Astrocyte of the cerebellum (primary cell): Measurements from ENCODE around the gene LMF1.
"Not testable (repeated sequence)": the region's sequence is repeated elsewhere in the genome, so short reads cannot be mapped to it uniquely, and the experiment has no call there.

Source experiments
- DNase-seq: peaks from one replicate; pipeline ENCODE4 v3.0.0-alpha.2; 2011; ENCODE audit warnings: low read depth
- H3K4me3 ChIP-seq: 2 replicates; pipeline ENCODE4 v1.5.1; 2011; ENCODE audit warnings: mild to moderate bottlenecking, low read depth, low read length, moderate library complexity
- in situ Hi-C: cut with HindIII; loops from 2 replicates; pipeline ENCODE4 v1.10.0; 2017; ENCODE audit warnings: low sequenced_read_pairs
- TF ChIP-seq, protein P1 (sequence below): IDR thresholded peaks from 2 replicates; pipeline ENCODE4 v1.5.1; 2012; ENCODE audit warnings: low read length, low read depth, moderate library complexity, mild to moderate bottlenecking; ENCODE audit errors: missing control alignments

LMF1 gene

GRCh38 chr16:883781-884180 lies 87.0 kb downstream of the LMF1 start:
- DNase-seq = no peak
- H3K4me3 ChIP-seq = no peak overlapping the region
- TF ChIP-seq, protein P1, sequence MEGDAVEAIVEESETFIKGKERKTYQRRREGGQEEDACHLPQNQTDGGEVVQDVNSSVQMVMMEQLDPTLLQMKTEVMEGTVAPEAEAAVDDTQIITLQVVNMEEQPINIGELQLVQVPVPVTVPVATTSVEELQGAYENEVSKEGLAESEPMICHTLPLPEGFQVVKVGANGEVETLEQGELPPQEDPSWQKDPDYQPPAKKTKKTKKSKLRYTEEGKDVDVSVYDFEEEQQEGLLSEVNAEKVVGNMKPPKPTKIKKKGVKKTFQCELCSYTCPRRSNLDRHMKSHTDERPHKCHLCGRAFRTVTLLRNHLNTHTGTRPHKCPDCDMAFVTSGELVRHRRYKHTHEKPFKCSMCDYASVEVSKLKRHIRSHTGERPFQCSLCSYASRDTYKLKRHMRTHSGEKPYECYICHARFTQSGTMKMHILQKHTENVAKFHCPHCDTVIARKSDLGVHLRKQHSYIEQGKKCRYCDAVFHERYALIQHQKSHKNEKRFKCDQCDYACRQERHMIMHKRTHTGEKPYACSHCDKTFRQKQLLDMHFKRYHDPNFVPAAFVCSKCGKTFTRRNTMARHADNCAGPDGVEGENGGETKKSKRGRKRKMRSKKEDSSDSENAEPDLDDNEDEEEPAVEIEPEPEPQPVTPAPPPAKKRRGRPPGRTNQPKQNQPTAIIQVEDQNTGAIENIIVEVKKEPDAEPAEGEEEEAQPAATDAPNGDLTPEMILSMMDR = no peak
- in situ Hi-C loops = no loop called here

DNA sequence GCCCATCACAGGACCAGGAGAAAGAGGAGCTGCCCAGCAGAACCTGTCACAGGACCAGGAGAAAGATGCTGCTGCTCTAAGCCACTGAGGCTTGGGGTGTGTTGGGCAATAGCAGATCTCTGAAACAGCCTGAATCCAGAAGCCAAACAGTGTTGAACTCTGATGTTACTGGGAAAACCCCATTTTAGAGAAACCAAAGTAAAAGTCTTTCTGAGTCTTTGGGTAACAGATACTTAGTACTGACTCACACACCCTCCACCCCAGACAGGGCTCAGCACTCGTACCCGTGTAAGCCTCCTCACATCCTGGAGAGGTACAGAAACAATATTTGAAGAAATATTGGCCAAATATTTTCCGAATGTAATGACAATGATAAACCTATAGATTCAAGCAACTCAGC lies 87.4 kb downstream of the LMF1 start:
- DNase-seq = no peak
- in situ Hi-C loops = no loop called here
- TF ChIP-seq, protein P1 = no peak
- H3K4me3 ChIP-seq = no peak overlapping the region

DNA sequence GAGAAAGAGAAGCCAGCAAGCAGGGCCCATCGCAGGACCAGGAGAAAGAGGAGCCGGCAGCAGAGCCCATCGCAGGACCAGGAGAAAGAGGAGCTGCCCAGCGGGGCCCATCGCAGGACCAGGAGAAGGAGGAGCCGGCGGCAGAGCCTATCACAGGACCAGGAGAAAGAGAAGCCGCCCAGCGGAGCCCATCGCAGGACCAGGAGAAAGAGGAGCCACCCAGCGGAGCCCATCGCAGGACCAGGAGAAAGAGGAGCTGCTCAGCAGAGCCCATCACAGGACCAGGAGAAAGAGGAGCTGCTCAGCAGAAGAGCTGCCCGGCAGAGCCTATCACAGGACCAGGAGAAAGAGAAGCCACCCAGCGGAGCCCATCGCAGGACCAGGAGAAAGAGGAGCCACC lies 88.1 kb downstream of the LMF1 start:
- in situ Hi-C loops, DNase-seq, H3K4me3 ChIP-seq: not testable (repeated sequence)

DNA sequence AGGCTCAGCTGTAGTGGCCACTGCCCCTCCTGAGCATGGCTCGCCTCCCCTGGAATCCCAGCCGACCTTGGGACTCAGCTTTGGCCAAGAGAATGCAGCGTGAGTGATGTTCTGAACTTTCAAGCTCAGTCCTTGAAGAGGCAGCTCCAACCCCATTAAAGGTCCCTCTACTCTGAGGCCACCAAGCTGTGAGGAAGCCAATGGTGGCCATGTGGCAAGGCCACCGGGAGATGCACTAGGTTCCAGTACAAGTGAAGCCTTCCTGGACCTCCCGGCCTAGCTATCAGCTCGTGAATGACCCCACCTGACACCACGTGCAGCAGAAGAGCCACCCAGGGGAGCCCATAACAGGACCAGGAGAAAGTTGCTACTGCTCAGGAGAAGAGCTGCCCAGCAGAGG lies 88.5 kb downstream of the LMF1 start:
- no peak overlapping the region for H3K4me3 ChIP-seq
- DNase-seq = no peak
- TF ChIP-seq, protein P1 = no peak
- in situ Hi-C loops = no loop called here

GRCh38 chr16:881219-882097 lies 89.3 kb downstream of the LMF1 start:
- H3K4me3 ChIP-seq = no peak overlapping the region
- TF ChIP-seq, protein P1 = no peak
- in situ Hi-C loops = no loop called here
- DNase-seq = no peak

DNA sequence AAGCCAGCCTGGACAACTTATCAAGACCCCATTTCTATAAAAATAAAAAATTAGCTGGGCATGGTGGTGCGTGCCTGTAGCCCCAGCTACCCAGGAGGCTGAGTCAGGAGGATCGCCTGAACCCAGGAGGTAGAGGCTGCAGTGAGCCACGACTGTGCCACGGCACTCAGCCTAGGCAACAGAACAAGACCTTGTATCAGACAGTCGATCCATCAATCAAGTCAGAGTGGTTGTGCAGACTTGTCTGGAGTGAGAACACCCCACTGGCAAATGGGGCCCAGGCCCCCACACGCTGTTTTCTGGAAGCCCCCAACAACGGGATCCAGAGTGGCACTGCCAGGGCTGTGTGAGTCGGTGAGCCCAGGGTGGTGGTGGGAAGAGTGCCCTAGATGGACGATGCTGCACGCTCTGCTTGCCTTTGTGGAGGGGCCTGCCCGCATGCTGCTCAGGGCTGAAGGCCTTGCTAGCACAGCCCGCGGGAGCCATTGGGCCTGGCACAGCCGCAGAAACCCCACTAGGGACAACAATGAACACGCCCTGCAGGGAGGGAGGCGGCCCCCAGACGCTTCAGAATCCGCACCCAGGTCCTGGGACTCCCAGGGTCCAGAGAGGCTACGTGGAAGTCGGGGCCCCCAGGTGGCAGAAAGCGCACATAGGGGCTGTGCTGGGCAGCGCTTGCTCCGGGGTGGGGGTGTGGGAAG lies 90.2 kb downstream of the LMF1 start:
- H3K4me3 ChIP-seq = no peak overlapping the region
- no peak for DNase-seq
- in situ Hi-C loops = no loop called here
- TF ChIP-seq, protein P1 = no peak

- no peak overlapping the region for H3K4me3 ChIP-seq
- TF ChIP-seq, protein P1 = no peak
- in situ Hi-C loops = no loop called here
- no peak for DNase-seq
Observed at GRCh38 chr16:879986-880385, 90.8 kb downstream of the LMF1 start.
